Measurements from ENCODE around the gene BARX2. TPM values are rescaled to one million over a fixed set of nuclear protein-coding genes. Genes with fewer than 3 reads are reported as not detected.

Gene BARX2
- total RNA-seq, 2 experiments from 2014 or later, result 0.23 TPM; not detected in 1

DNA sequence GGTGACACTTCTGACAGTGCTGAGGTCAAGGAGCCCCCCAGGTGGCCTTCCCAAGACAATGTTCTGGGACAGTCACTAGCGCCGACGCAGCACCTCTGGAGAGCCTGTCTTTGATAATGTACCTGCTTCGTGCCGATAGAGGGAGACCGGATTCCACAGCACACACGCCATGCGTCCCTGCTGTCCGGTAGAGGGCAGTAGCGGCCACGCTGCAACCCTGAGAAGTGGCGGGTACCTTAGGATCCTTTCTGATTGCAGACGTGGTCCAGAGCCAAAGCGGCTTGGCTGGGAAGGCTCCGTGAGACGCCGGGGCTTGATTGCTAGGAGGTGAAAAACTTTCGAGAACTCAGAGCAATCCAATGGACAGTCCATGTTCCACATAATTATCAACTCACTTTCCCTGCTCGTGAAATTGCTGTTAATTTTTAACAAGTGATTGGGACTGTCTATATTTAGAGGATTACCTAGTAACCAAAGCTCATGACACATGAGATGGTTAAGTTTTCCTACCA lies 11.4 kb upstream of the BARX2 start:
- no peak overlapping the region for H3K27ac Mint-ChIP-seq

DNA sequence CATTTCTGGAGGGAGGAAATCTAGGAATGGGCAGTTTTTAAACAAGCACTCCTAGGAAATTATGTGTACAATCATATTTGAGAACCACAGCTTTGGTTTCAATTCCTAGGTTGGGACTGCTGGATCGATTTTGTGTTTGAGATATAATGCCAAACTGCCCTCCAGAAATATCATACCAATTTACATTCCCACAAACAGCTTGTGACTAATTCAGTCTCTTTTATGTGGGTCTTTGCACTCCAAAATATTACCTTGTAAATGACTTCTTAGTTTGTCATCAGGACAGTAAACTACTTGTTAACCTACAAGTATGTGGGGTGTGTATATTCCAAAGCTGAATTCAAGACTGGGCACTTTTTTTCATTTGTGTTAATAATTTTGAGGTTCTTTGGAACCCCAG lies 9.8 kb upstream of the BARX2 start:
- no peak for DNase-seq
- no peaks in the 10 kb centered on the region for H3K36me3 Mint-ChIP-seq
- no peak for ATAC-seq
- H3K27ac Mint-ChIP-seq, result no peak overlapping the region
- no peaks in the 10 kb centered on the region for H3K4me1 Mint-ChIP-seq
- CTCF ChIA-PET, result interaction anchor here (1.3 to 1.6 kb wide), 2 partner anchors 329 to 384 kb away, joined by 4 to 9 read pairs; no protein-coding TSS in a partner anchor
- H3K9me3 Mint-ChIP-seq (ENCODE audit: low read depth), result no peaks in the 10 kb centered on the region
- H3K27me3 Mint-ChIP-seq, result peaks cover 54% of the 10 kb centered on the region
- no peak overlapping the region for H3K4me3 Mint-ChIP-seq

More for the DNA sequence above, 11.4 kb upstream of the BARX2 start:
- DNase-seq, result peak; percentile 85
- CTCF ChIA-PET, result interaction anchor here (0.6 to 2.1 kb wide), 7 partner anchors 8 to 387 kb away, joined by 3 to 12 read pairs (median 5); no protein-coding TSS in a partner anchor
- ATAC-seq, result peak; percentile 100
- Mint-ChIP-seq H3K27me3 (peaks cover 50% of the 10 kb centered on the region), H3K9me3 (ENCODE audit: low read depth) (no peaks in the 10 kb centered on the region), H3K4me1 (no peaks in the 10 kb centered on the region), H3K36me3 (no peaks in the 10 kb centered on the region), H3K4me3 (no peak overlapping the region)

DNA sequence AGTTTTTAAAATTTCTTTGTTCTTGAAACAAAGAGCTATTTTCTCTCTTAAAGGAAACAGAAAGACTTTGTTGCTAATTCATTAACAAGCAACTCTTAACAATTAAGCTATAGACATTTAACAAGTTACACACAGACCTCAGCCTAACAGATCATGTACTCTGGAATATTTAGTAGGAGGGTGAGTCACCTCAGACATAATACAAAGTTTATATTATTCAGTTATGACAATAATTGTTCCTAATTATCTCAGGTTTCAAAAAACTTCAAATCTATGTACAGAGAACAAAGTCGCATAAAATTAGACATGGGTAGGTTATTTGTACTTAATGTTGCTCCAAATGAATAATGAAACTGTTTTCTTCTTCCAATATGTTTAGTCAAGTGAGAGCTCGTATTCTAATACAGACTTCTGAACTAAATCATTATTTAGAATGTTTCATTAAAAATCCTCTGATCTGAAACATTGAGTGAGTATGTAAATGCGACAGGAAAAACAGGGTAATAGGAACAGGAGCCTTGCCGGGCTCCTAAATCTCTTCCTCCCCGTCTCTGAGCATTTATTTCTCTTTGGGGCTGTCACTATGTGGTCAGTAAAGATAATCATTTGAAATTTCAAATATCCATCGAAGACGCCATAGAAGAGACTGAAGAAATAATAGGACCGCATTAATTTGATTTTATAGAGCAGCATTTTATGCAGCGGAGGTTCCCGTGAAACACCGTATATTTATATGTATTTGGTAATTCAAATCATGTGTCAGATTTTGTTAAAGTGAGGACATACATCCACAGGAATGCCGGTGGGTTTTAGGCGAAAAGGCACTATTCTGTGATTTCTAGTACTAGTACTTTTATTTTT lies 8.7 kb upstream of the BARX2 start:
- no peaks in the 10 kb centered on the region for H3K36me3 Mint-ChIP-seq
- H3K27me3 Mint-ChIP-seq, result peaks cover 65% of the 10 kb centered on the region
- H3K27ac Mint-ChIP-seq, result no peak overlapping the region
- no peak overlapping the region for H3K4me3 Mint-ChIP-seq
- ATAC-seq, result no peak
- CTCF ChIA-PET, result interaction anchor here (1.3 to 1.6 kb wide), 2 partner anchors 328 to 383 kb away, joined by 4 to 9 read pairs; no protein-coding TSS in a partner anchor
- no peaks in the 10 kb centered on the region for H3K4me1 Mint-ChIP-seq
- H3K9me3 Mint-ChIP-seq (ENCODE audit: low read depth), result no peaks in the 10 kb centered on the region
- no peak for DNase-seq

DNA sequence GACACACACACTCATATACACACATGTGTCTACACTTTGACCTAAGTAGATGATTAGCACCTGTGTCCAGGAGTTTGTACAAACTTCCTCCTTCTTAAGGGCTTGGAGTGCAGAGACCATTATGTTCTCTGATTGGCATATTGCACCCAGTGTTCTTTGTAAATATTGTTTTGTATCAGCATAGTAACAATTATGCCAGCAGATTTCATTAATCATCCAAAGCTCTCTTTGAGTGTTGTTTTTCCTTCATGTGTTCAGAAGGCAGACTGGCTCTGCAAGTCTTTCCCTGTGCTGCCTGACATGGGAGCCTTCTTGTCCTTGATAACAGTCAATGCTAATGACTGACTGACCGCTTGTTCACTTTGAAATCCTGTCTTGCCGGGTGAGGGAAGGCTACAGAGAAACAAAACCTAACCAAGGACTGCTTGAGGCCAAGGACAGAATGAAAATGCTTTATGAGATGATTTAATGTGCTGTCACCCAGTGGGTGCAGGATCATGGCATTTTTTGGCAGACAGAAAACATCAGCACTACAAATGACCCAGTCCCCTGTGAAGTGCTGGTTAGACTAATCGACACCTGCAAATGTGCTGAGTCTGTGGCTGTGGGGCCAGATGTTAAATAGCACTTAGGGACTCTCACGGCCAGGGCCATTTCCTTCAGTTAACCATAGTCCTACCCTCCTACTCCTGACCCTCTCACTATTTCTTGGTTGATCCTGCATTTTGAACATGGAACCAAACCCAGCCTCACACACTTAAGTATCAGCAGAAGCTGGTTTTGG lies 6.6 kb upstream of the BARX2 start:
- DNase-seq, result no peak
- no peak overlapping the region for H3K4me3 Mint-ChIP-seq
- CTCF ChIA-PET, result no interaction called here
- no peak overlapping the region for H3K27ac Mint-ChIP-seq
- peaks cover 83% of the 10 kb centered on the region for H3K27me3 Mint-ChIP-seq
- no peaks in the 10 kb centered on the region for H3K9me3 Mint-ChIP-seq (ENCODE audit: low read depth)
- H3K4me1 Mint-ChIP-seq, result peaks cover under 1% of the 10 kb centered on the region
- no peaks in the 10 kb centered on the region for H3K36me3 Mint-ChIP-seq
- ATAC-seq, result no peak

DNA sequence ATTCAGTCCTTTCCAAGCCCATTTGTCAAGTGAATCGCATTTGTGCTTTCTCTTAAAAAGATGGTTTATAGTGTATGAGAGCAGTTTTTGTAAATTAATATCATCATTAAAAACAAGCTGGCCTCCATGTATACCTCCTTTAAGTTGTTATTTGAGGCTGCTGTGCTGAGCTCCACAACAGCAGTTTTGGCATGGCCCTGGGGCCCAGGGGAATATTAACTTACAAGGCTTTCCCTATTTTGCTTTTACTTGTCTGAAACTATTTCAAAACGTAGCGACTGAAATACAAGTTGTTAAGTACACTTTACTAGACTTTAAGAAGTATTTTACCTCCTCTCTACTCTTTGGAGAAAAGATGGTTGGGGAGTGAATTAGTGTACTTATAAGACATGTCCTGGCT lies 4.9 kb upstream of the BARX2 start:
- no peak for DNase-seq
- no peaks in the 10 kb centered on the region for H3K9me3 Mint-ChIP-seq (ENCODE audit: low read depth)
- H3K27ac Mint-ChIP-seq, result no peak overlapping the region
- ATAC-seq, result no peak
- no peaks in the 10 kb centered on the region for H3K36me3 Mint-ChIP-seq
- peaks cover 91% of the 10 kb centered on the region for H3K27me3 Mint-ChIP-seq
- peaks cover 8% of the 10 kb centered on the region for H3K4me1 Mint-ChIP-seq
- CTCF ChIA-PET, result no interaction called here
- H3K4me3 Mint-ChIP-seq, result no peak overlapping the region

DNA sequence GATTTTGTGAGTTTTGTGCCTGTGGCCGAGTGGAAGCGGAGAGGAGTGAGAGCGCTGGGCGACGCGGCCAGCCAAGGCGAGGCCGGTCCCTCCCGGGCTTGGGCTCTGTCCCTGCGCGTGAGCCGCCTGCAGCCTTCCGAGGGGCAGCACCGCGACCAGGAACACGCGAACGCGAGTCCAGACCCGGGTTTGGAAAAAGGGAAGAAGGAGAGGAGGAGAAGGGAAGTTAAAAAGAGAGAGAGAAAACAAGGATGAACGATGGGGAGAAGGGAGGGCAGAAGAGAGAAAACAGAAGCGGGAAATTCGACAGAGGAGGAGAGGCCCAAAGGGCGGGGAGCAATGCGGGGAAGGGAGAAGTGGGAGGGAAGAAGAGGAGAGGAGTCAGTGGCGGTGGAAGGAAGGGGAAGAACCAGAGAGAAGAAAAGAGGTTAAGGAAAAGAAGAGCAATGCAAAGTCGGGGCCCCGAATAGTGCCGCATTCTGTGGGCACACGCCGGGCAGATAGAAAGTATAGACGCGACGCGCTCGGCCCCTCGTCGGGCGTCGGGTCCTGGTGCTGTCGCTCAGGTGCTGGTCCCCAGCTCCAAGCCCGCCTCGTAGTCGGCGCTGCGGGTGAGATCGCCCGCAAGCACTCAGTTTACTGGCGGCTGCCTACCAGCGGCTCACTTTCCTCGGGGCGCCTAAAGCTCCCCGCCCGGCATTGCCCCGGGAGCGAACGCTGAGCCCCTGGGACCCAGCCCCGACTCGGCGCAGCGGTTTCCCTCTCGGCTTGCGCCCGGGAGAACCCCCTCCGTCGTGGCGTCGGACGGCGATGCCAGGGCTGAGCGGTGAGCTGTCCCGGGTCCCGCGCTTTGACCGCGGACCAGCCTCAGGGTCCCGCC lies 2.8 kb upstream of the BARX2 start:
- Mint-ChIP-seq H3K36me3 (no peaks in the 10 kb centered on the region), H3K4me1 (peaks cover 12% of the 10 kb centered on the region), H3K27ac (peak overlapping the region; percentile 54), H3K27me3 (peaks cover 89% of the 10 kb centered on the region), H3K4me3 (no peak overlapping the region), H3K9me3 (ENCODE audit: low read depth) (no peaks in the 10 kb centered on the region)
- ATAC-seq, result no peak
- CTCF ChIA-PET, result no interaction called here
- DNase-seq, result no peak

DNA sequence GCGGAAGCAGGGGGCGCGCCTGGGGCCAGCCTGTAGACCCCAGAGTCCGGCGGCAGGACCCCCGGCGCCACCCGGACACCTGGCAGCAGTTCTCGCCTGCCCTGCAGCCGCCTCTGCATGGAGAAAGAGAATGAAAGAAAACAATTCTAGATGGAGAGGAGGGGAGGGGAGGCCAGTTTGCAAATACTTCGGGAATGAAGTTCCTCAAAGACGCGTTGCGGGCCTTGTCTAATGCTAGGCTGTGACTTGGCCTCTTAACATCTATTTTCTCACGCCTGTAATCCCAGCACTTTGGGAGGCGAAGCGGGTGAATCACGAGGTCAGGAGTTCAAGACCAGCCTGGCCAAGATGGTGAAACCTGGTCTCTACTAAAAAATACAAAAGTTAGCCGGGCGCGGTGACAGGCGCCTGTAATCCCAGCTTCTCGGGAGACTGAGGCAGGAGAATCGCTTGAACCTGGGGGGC lies 2.1 kb upstream of the BARX2 start:
- Mint-ChIP-seq H3K9me3 (ENCODE audit: low read depth) (no peaks in the 10 kb centered on the region), H3K4me3 (no peak overlapping the region), H3K27me3 (peaks cover 90% of the 10 kb centered on the region), H3K4me1 (peaks cover 12% of the 10 kb centered on the region), H3K27ac (no peak overlapping the region), H3K36me3 (no peaks in the 10 kb centered on the region)
- CTCF ChIA-PET, result no interaction called here
- DNase-seq (no peak), ATAC-seq (no peak)

DNA sequence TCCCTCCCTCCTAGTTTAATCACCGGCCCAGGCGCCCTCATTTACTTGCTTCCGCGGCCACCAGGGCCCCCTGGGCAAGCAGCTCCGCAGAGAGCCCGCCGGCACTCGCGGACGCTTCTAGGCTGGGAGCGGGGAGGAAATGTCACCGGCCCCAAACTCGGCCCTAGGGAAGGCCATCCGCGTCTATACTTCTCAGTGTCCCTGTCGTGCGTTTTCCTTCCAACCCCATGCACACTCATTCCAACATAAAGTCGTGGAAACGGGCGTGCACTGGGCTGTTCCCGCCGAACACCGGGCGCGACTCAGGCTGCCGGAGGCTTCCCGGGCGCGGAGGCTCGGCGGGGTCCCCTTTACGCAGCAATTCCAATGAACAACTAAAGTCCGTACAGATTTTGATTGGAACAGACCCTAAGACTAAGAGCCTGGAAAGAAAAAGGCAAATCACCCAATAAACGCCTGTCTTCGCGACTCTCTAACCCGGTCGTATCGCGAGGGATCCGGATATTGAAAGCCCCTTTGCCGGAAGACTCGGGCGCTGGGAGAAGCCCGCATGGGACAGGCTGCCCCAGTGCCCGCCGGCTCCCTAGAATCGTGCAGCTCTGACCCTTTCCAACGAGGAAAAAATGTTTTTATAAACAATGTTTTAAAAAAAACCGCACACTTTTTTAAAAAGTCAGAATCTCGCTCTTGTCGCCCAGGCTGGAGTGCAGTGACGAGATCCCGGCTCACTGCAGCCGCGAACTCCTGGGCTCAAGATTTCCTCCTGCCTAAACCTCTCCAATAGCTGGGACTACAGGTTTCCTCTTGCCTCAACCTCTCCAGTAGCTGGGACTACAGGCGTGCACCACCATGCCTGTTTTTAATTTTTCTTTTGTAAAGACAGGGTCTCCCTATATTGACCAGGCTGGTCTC lies 1.3 kb upstream of the BARX2 start:
- ATAC-seq, result no peak
- CTCF ChIA-PET, result interaction anchor here (0.7 to 2.7 kb wide), 2 partner anchors 323 to 376 kb away, joined by 3 to 7 read pairs; no protein-coding TSS in a partner anchor
- no peak for DNase-seq
- H3K4me3 Mint-ChIP-seq, result peak overlapping the region; percentile 35
- peaks cover 12% of the 10 kb centered on the region for H3K4me1 Mint-ChIP-seq
- H3K27ac Mint-ChIP-seq, result peak overlapping the region; percentile 52
- H3K27me3 Mint-ChIP-seq, result peaks cover 88% of the 10 kb centered on the region
- no peaks in the 10 kb centered on the region for H3K9me3 Mint-ChIP-seq (ENCODE audit: low read depth)
- no peaks in the 10 kb centered on the region for H3K36me3 Mint-ChIP-seq

DNA sequence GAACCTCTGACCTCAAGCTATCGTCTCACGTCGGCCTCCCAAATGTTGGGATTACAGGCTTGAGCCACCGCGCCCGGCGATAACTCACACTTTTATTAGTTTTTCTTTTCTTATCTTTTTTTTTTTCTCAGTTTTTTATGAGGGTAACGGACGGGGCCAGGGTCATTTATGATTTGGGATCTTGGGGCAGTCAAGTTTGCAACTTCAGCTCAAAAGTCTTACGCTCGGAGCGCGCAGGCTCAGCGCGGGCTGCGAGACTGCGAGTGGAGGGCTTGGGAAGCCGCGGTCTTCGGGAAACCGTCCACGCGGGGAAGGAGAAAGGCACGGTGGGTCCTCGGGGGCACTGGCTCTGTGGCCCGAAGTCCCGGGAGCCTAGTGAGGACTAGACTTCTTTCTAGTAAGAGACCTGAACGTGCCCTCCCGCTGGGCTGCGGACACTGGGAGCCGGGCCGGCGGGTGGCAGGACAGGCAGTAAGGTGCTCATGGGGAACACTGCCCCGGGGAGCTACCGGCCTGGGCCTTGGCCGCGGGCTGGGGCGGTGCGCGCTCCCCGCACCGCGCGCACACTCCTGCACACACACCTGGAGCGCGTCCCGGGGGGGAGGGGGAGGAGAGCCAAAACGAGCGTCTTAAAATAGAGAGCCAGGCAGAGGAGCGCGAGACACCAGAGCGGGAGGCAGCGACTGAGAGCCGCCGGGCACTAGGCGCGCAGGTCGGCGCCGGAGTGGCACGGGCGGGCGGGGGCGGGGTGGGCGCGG lies 476 bp upstream of the BARX2 start:
- DNase-seq, result no peak
- CTCF ChIA-PET, result interaction anchor here (0.7 to 2.7 kb wide), 3 partner anchors 322 to 377 kb away, joined by 3 to 7 read pairs (median 4); no protein-coding TSS in a partner anchor
- ATAC-seq, result no peak
- Mint-ChIP-seq H3K27ac (peak overlapping the region; percentile 52), H3K27me3 (peaks cover 85% of the 10 kb centered on the region), H3K4me3 (peak overlapping the region; percentile 18), H3K4me1 (peaks cover 12% of the 10 kb centered on the region), H3K9me3 (ENCODE audit: low read depth) (no peaks in the 10 kb centered on the region), H3K36me3 (no peaks in the 10 kb centered on the region)

DNA sequence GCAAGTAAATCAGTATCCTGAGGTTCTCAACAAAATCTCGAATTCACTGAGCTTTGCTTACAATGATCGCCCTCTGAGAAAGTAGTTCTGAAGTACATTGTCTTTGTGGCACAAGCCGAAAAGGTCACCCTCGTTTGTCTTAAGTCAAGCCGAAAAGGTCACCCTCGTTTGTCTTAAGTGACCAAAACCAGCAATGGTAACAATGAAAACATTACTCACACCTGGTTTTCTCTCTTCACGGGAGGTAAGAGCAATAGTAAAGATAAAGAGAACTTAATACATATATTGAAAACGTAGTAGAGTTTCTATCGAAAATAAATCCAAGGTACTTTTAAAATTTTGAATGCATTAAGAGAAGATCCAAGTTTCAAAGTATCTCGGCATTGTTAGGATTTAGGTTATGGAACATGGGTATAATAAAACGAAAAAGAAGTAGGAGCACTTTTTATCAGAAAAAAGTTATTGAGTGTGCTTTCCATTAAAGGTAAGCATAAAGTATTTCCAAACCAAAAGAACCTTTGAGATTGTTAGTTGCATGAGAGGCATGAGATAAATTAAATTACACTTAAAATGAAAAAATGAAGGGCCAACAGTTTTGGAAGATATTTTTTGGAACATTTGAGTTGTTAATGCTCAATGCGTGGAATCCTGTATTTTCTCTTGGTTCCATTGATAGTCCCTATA lies 1.2 kb downstream of the BARX2 start:
- CTCF ChIA-PET, result interaction anchor here (0.9 to 2.7 kb wide), 5 partner anchors 12 to 375 kb away, joined by 3 to 7 read pairs (median 4); no protein-coding TSS in a partner anchor
- Mint-ChIP-seq H3K27ac (no peak overlapping the region), H3K4me3 (peak overlapping the region; percentile 10)

DNA sequence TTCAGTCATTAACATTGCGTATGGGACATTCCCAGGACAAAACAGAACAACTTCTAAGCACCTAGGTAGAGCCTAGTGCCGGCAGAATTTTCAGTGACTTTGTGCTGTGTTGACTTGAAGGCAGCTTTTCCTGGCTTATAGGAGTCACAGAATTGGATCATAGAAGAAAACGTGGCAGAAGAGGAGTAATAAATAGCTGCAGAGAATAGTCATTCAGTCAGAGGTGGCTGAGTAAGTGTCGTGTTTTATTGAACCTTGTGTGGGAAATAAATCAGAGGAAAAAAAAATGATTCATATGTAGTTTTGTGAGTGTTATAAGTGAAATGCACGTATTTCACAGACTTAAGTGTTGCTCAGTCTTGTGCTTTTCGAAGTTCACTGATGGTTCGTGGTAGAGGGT lies 2.1 kb downstream of the BARX2 start:
- CTCF ChIA-PET, result no interaction called here
- ATAC-seq (no peak), DNase-seq (no peak)
- peaks cover 66% of the 10 kb centered on the region for H3K27me3 Mint-ChIP-seq
- H3K9me3 Mint-ChIP-seq (ENCODE audit: low read depth), result no peaks in the 10 kb centered on the region
- H3K4me3 Mint-ChIP-seq, result no peak overlapping the region
- H3K36me3 Mint-ChIP-seq, result no peaks in the 10 kb centered on the region
- H3K4me1 Mint-ChIP-seq, result peaks cover 12% of the 10 kb centered on the region
- H3K27ac Mint-ChIP-seq, result no peak overlapping the region

More for the DNA sequence above, 1.2 kb downstream of the BARX2 start:
- H3K27me3 Mint-ChIP-seq, result peaks cover 75% of the 10 kb centered on the region
- ATAC-seq, result no peak
- no peaks in the 10 kb centered on the region for H3K9me3 Mint-ChIP-seq (ENCODE audit: low read depth)
- peaks cover 12% of the 10 kb centered on the region for H3K4me1 Mint-ChIP-seq
- no peaks in the 10 kb centered on the region for H3K36me3 Mint-ChIP-seq
- DNase-seq, result no peak
